ENCODE results near the gene LGMN. TPM values are rescaled to one million over a fixed set of nuclear protein-coding genes. Genes with fewer than 3 reads are reported as not detected.

LGMN gene
- polyA plus RNA-seq, 1 experiment, result 112 TPM

DNA sequence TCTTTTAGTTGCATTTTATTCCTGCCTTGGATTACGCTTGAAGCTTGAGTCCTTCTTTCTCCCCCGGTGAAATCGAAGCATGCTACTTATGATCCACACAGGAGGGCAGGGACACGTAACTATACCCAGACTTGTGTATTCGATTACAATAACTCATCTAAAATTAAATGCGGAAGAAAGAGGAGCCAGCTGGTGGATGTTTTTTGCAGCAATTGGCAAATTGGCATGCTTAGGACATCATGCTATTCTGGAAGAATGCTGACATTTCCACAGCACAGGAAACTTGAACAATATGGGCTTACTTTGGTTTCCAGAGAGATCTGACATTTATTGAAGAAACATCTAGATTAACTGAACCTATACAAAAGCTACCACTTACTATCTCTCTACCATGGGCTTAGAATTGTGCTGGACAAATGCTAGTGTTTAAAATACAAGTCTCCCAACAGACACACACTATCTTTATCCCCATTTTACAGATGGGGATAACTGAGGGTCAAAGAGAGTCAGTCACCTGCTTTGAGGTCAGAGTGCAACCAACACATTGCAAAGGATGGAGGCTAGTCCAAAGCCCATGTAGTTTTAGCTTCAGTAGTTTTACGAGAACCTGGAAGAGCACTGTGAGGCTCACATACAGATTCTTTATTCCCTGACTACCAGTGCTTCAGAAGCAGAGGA lies 36.3 kb downstream of the LGMN start:
- CTCF ChIA-PET, result interaction anchor here (0.9 to 7.3 kb wide), 5 partner anchors 13 to 73 kb away, joined by 4 to 67 read pairs (median 6); no protein-coding TSS in a partner anchor
- TF ChIP-seq, protein P1, sequence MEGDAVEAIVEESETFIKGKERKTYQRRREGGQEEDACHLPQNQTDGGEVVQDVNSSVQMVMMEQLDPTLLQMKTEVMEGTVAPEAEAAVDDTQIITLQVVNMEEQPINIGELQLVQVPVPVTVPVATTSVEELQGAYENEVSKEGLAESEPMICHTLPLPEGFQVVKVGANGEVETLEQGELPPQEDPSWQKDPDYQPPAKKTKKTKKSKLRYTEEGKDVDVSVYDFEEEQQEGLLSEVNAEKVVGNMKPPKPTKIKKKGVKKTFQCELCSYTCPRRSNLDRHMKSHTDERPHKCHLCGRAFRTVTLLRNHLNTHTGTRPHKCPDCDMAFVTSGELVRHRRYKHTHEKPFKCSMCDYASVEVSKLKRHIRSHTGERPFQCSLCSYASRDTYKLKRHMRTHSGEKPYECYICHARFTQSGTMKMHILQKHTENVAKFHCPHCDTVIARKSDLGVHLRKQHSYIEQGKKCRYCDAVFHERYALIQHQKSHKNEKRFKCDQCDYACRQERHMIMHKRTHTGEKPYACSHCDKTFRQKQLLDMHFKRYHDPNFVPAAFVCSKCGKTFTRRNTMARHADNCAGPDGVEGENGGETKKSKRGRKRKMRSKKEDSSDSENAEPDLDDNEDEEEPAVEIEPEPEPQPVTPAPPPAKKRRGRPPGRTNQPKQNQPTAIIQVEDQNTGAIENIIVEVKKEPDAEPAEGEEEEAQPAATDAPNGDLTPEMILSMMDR (IDR thresholded peaks at IDR 0.05; ENCODE audit: insufficient read depth, low read depth, low read length), result no peak
- Histone ChIP-seq H3K4me3 (ENCODE audit: low read depth, low read length) (no peak overlapping the region), H3K36me3 (ENCODE audit: control insufficient read depth, insufficient read depth, low read length) (peaks cover 3% of the 10 kb centered on the region), H3K27me3 (ENCODE audit: control insufficient read depth, insufficient read depth, low read length) (no peaks in the 10 kb centered on the region)
- no peak for DNase-seq (ENCODE audit: low read depth)
- POLR2A ChIA-PET, result no interaction called here

DNA sequence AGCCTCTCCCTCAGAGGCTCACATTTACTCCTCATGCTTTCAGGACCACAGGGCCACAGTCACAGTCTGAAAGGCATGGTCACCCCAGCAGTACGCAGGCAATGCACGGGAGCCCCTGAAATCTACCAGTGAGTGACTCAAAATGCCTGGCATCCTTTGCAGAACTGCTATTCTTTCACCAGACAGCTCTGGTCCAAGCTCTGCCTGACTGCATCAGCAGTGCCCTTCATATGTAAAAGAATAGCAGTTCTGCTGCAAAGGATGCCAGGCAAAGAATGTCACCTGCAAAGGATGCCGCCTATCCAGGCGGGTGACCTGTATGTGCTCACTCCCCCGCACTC lies 38.5 kb downstream of the LGMN start:
- H3K36me3 ChIP-seq (ENCODE audit: control insufficient read depth, insufficient read depth, low read length), result peaks cover 3% of the 10 kb centered on the region
- H3K4me3 ChIP-seq (ENCODE audit: low read depth, low read length), result no peak overlapping the region
- ChIA-PET POLR2A (no interaction called here), CTCF (interaction anchor here (2.0 to 7.3 kb wide), 3 partner anchors 21 to 75 kb away, joined by 6 to 67 read pairs (median 11); no protein-coding TSS in a partner anchor)
- no peaks in the 10 kb centered on the region for H3K27me3 ChIP-seq (ENCODE audit: control insufficient read depth, insufficient read depth, low read length)
- no peak for DNase-seq (ENCODE audit: low read depth)
- TF ChIP-seq, protein P1 (IDR thresholded peaks at IDR 0.05; ENCODE audit: insufficient read depth, low read depth, low read length), result no peak

DNA sequence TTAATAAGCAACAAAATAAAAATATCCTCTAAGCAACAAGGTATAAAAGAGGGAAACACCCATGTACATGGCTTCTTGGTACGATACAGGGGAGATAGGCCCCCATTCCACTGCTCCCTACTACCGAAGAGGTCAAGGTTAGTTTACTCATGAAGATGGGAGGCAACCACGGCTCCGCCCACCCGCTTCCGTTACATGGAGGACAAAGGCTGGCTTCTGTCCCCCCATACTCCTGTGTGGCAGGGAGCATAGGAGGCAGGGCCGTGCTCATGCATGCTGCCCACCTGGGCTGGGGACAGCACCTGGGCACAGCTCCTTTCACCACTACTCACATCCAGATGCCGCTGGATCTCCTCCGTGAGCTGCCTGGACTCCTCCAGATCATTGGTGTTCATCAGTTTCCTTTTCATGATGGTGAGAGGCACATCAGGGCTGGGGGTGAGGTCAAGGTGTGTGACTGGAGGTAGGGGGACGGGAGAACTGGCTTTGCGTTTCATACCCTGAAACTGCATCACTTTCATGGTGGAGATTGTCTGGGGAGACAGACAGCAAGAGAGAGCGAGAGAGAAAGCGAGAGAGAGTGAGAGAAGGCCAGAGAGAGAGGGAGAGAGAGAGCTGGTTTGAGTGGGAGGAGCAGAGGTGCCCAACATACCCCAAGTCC lies 39.0 kb downstream of the LGMN start:
- TF ChIP-seq, protein P1 (IDR thresholded peaks at IDR 0.05; ENCODE audit: insufficient read depth, low read depth, low read length), result no peak
- POLR2A ChIA-PET, result no interaction called here
- Histone ChIP-seq H3K4me3 (ENCODE audit: low read depth, low read length) (no peak overlapping the region), H3K27me3 (ENCODE audit: control insufficient read depth, insufficient read depth, low read length) (no peaks in the 10 kb centered on the region), H3K36me3 (ENCODE audit: control insufficient read depth, insufficient read depth, low read length) (peaks cover 3% of the 10 kb centered on the region)
- CTCF ChIA-PET, result interaction anchor here (0.6 to 7.3 kb wide), 4 partner anchors 23 to 110 kb away, joined by 3 to 67 read pairs (median 7); no protein-coding TSS in a partner anchor
- DNase-seq (ENCODE audit: low read depth), result no peak

DNA sequence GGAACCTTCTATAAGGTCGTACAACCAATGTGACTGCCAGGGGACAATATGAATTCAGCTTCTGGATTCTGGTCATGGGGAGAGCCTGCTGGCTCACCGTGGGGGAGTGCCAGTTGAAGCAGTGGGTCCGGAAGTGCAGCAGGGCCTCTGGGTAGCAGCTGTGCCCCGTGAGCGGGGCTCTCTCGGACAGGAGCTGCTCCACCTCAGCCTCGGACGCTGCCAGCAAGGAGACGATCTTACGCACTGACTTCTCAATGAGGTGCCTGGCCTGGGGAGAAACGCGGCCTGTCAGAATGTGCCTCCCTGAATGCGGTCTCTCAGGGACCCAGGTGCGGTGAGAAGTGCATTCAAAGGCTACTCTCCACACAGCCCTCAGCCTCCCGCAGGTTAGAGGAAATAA lies 42.0 kb downstream of the LGMN start:
- ChIA-PET CTCF (no interaction called here), POLR2A (no interaction called here)
- Histone ChIP-seq H3K36me3 (ENCODE audit: control insufficient read depth, insufficient read depth, low read length) (peaks cover 3% of the 10 kb centered on the region), H3K4me3 (ENCODE audit: low read depth, low read length) (no peak overlapping the region), H3K27me3 (ENCODE audit: control insufficient read depth, insufficient read depth, low read length) (no peaks in the 10 kb centered on the region)
- no peak for DNase-seq (ENCODE audit: low read depth)
- TF ChIP-seq, protein P1 (IDR thresholded peaks at IDR 0.05; ENCODE audit: insufficient read depth, low read depth, low read length), result no peak

DNA sequence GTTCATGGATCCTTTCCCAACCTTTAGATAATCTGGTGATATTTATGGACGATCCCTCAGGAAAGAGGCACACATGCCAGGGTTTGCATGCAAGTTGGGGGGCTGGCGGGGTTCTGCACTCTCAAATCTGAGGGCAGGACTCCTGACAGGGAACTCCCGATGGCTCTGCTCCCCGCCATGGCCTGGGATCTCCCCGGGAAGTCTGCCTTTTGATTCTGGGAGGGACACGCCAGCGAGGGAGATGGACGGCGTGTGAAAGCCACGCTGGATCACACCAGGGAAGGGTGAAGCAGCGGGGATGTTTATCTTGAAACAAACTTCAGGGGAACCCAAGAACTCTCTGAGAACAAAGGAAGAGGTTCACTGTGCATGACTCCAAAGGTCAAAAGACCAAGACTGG lies 43.6 kb downstream of the LGMN start:
- ChIA-PET CTCF (interaction anchor here (1.3 to 1.8 kb wide), 2 partner anchors 11 to 18 kb away, joined by 3 to 5 read pairs; no protein-coding TSS in a partner anchor), POLR2A (no interaction called here)
- TF ChIP-seq, protein P1 (IDR thresholded peaks at IDR 0.05; ENCODE audit: insufficient read depth, low read depth, low read length), result no peak
- Histone ChIP-seq H3K27me3 (ENCODE audit: control insufficient read depth, insufficient read depth, low read length) (no peaks in the 10 kb centered on the region), H3K36me3 (ENCODE audit: control insufficient read depth, insufficient read depth, low read length) (peaks cover 1% of the 10 kb centered on the region), H3K4me3 (ENCODE audit: low read depth, low read length) (no peak overlapping the region)
- DNase-seq (ENCODE audit: low read depth), result no peak
